Stimulated activated CD4-positive, alpha-beta T cell treated with anti-CD3 and anti-CD28 coated beads, Interleukin-4, amount 100 ng/mL, for 48 hours (primary cell): Measurements from ENCODE around the gene APOA4.
"Not testable (repeated sequence)": the region's sequence is repeated elsewhere in the genome, so short reads cannot be mapped to it uniquely, and the experiment has no call there.

ENCODE experiments used
- DNase-seq, 2 donors: peaks; one replicate each; pipeline ENCODE4 v3.0.0-alpha.2; 2020; ENCODE audit warnings: low read depth in 2 of 2

The APOA4 gene

GRCh38 chr11:116849060-116849459, 26.0 kb upstream of the APOA4 start:
- DNase-seq, result no peak

DNA sequence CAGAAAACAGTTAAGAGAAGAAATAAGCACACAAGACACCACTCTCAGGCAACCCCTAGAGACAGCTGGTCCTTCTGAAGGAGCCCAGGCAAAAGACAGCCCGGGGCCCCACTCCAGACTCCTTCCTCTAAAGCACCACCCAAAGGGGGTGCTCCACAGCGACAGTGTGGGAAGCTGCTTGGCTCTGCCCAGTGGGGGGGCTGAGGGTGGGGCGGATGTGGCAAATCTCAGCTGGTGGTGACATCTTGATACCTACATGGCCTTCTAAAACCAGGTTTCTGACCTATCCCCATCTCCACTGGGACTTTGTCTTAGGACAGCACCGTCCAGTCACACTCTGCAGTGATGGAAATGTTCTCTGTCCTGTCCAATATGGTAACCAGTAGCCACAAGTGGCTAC, 24.5 kb upstream of the APOA4 start:
- DNase-seq, result no peak

GRCh38 chr11:116844722-116845121, 21.6 kb upstream of the APOA4 start:
- no peak for DNase-seq

DNA sequence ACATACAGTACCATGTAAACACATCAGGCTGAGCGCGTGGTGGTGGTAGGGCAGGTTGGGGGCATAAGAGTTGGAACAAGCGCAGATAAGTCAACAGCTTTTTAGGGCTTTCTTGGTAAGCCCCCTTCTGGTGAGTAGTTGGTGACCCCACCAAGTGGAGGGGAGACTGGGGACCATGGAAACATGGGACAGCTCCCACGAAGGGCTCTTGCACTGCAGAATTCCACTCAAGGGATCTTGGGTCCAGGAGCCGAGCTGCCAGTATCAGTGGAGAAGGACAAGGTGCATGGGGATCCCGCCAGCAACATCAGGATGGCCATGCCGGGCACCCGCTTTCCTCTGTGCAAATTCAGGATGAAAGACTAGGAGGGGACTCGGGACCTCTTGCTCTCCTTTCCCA, 20.6 kb upstream of the APOA4 start:
- no peak for DNase-seq

DNA sequence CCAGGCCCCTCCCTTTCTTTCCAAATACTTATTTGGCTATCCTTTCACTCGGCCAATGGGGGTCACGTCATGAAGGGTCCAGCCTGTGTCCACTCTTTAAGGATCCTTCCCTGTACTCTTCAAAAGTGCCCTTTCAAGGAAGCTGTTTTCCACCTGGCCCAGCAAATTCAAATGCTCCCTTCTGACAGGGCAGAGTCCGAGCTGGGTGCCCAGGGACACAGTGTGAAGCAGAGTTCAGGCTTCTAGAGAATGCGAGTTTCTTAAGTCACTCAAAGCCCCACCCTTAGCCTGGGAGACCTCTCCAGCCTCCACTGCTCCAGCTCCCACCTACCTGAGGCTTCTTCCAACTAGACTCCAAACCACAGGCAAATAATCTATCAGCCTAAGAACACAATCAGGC, 19.8 kb upstream of the APOA4 start:
- no peak for DNase-seq

- no peak for DNase-seq
Measured at GRCh38 chr11:116842117-116842516, 19.0 kb upstream of the APOA4 start.

DNA sequence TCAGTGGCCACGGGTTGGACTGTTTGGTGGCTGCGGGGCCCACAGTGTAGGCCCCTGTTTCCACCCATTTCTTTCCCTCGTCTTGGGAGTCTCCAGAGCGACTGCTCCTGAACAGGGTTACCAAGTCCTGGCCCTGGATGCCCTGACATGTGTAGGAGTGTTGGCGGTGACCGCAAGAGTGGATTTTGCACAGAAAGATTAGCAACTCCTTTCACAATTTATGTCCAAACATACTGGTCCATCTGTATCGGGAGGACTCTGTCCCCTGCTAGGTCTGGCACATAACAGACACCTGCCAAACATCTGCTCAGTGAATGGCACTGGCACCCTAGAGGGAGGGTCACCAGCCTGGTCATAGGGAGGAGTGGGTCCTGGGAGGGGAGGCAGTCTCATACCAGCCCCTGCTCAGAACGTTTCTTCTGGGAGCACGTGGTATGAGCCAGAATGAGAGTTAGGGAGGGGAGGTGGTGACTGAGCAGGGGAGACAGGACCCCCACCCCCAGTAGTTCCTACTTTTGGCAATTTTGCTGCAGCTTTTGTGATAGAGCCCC, 17.7 kb upstream of the APOA4 start:
- no peak for DNase-seq

DNA sequence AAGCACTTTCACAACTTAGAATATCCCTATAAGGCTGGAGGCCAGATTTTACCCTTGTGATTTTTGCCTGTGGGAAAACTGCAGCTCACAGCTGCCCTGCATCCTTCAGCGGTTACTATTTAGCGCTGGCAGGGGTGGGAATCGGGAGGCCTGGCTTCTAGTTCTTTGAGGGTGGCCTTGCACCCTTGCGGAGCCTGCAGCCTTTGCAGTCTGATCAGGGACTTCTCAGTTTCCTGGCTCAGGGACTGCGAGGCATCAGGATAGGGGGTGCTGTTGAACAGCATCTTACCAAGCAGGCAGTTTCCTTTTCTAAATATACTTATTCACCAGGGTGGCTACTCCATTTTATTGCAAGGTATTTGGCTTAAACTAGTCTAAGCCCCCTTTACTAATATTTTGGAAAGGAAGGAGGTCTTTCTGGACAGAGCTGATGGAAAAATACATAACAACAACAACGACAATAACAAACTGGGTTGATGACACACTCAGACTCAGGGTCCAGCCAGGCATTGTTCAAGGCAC, 17.2 kb upstream of the APOA4 start:
- DNase-seq, result no peak

DNA sequence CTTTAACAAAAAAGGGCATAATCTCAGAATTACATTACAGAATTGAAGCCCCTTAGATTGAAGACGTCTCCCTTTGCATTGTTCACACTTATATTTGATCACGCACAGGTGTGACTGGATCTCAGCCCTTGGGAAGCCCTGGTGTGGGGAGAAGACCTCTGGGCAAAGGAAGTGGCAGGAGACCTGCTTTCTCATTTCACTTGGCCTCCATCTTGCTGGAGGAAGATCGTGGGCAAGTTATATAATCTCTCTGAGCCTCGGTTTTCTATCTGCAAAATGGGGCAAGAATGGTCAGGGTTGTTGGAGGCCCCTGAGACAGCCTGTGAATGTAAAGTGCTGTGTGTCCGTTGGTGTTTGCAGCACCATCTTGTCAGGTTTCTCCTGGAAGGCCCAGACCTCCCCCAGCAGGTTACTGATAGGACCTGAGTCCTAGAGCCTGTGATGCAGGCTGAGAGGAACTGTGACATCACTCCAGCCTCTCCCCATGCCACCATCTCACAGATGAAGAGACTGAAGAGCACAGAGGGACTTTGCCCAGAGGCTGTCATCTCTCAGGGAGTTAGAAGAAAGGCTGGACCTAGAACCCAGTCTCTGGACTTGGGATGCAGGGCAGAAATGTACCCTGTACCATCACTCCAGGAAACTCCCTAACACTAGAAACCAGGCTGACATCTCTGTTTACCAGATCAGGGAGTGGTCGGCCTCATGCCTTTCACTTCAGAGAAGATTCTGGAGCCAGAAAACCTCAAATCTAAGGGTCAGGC, 15.4 kb upstream of the APOA4 start:
- no peak for DNase-seq

GRCh38 chr11:116837231-116838091, 14.4 kb upstream of the APOA4 start, which contains the start of gene APOA1:
TSS of gene APOA1 (minus strand) at chr11:116837622. CDS start at chr11:116837387, 235 bp downstream.
- DNase-seq, result no peak

DNA sequence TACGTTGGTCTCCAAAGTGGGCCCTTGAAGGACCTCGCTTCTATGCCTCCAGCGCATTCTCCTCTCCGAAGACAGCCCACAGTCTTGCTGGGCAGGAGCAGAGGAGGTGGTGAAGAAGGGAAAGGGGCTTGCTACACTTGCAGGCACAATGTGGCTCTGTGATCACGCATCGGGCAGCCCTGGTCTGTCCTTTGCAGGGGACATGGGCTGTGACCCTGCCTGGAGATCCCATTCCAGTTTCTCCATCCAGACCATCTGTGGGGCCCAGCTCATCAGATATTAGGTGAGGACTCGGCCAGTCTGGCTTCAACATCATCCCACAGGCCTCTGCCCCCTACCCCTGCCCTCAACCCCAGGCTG, 13.5 kb upstream of the APOA4 start:
- no peak for DNase-seq

DNA sequence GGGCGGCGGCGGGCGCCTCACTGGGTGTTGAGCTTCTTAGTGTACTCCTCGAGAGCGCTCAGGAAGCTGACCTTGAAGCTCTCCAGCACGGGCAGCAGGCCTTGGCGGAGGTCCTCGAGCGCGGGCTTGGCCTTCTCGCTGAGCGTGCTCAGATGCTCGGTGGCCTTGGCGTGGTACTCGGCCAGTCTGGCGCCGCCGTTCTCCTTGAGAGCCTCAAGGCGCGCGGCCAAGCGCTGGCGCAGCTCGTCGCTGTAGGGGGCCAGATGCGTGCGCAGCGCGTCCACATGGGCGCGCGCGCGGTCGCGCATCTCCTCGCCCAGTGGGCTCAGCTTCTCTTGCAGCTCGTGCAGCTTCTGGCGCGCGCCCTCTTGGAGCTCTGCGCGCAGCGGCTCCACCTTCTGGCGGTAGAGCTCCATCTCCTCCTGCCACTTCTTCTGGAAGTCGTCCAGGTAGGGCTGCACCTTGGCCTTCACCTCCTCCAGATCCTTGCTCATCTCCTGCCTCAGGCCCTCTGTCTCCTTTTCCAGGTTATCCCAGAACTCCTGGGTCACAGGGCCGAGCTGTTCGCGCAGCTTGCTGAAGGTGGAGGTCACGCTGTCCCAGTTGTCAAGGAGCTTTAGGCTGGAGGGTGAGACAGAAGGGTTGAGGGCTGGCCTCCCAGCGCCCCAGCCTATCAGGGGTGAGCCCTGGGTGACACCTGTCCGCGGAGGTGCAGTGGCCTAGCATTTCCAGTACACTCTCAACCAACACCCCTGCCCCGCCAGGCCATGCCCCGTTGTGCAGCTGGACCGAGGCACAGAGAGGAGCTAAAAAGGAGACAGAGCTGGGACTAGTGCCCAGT, 12.9 kb upstream of the APOA4 start:
- DNase-seq, result peak; percentile 68 to 76

DNA sequence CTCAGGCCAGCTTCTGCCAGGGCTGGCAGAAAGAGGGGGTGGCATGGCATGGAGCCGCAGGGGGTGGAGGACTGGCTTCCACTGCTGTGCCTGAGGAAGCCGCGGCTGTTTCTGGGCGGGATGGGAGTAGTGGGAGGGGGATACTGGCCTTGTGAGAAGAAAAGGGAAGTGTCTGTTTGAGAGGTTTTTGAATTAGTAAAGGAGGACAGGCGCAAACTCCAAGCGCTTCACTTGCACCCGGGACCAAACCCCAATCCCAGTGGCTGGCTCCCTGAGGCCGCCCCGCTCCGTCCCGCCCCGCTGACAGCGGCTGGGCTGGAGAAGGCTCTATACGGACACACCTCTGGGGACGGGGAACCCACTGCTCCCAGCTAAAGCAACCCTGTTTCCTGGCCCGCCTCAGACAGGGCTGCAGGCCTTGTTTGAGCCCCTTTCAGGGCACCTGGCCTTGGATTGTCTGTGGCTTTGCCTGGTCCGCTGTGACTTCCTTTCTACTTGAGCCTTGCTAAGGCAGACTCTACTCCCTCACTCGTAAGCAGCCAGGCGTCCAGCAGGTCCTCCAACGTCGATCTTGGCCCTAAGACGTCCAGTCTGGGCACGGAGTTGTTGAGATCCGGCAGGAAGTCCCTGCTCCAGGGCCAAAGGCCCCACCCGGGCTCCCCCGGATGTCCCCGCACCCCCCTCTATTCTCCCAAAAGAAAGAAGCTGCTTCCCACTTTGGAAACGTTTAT, 12.1 kb upstream of the APOA4 start:
- no peak for DNase-seq

DNA sequence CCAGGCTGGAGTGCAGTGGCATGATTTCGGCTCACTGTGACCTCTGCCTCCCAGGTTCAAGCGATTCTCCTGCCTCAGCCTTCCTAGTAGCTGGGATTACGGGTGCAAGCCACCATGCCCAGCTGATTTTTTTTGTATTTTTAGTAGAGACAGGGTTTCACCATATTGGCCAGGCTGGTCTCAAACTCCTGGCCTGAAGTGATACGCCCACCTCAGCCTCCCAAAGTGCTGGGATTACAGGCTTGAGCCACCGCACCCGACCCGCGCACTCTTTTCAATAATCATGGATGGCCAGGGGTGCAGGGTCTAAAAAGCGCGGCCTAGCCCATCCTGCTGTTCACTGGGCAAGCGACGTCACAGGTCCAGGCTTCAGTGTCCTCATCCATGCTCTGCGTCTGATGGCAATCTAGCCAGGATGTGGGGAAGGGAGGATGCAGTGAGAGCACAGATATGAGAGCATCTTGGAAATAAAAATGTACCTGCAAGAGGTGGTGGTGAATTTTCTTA, 11.5 kb upstream of the APOA4 start:
- not testable (repeated sequence) for DNase-seq

- no peak for DNase-seq
Measured at GRCh38 chr11:116833816-116834534, 10.9 kb upstream of the APOA4 start.

- no peak for DNase-seq
Measured at GRCh38 chr11:116833491-116833815, 10.3 kb upstream of the APOA4 start.

DNA sequence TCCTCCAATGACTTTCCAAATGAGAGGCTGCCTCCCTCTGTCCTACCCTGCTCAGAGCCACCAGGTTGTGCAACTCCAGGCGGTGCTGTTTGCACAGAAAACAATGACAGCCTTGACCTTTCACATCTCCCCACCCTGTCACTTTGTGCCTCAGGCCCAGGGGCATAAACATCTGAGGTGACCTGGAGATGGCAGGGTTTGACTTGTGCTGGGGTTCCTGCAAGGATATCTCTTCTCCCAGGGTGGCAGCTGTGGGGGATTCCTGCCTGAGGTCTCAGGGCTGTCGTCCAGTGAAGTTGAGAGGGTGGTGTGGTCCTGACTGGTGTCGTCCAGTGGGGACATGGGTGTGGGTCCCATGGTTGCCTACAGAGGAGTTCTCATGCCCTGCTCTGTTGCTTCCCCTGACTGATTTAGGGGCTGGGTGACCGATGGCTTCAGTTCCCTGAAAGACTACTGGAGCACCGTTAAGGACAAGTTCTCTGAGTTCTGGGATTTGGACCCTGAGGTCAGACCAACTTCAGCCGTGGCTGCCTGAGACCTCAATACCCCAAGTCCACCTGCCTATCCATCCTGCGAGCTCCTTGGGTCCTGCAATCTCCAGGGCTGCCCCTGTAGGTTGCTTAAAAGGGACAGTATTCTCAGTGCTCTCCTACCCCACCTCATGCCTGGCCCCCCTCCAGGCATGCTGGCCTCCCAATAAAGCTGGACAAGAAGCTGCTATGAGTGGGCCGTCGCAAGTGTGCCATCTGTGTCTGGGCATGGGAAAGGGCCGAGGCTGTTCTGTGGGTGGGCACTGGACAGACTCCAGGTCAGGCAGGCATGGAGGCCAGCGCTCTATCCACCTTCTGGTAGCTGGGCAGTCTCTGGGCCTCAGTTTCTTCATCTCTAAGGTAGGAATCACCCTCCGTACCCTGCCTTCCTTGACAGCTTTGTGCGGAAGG, 9.5 kb upstream of the APOA4 start:
- no peak for DNase-seq

- no peak for DNase-seq
Measured at GRCh38 chr11:116831790-116832349, 8.8 kb upstream of the APOA4 start.
